ENCODE measurements around the gene FGD1. TPM values are rescaled to one million over a fixed set of nuclear protein-coding genes. Genes with fewer than 3 reads are reported as not detected.

The FGD1 gene
- total and polyA plus RNA-seq, 12 donors, result 2.9 to 14.2 (median 8.8) TPM

DNA sequence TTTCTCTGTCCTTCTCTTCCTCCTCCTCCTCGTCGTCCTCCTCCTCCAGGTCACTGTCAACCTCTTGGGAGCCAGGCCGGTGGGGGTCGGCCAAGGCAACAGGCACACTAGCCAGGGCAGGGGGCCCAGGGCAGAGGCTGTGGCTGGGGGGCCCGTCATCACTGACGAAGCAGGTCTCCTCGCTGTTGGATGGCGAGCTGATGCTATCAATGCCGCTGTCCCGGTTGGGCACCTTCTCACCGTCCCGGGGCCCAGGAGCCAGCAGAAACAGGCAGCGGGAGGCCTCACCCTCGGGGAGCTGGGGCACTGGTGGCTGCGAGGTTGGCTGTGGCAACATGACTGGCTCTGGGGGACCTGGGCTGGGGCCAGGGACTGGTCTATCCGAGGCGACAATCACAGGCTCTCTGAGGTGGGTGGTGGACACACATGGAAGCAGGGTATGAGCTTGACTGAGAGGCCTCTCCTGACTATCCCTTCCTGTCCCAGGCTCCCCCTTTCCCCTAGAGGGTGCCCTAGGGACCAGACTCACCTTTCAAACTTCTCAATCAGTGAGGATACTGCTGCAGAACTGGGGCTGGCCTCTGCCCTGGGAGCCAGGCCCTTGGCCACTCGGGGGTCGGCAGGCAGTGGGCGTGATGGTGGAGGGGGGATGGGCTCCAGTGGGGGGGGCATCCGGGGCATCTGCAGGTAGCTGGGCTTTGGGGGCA, 25.8 kb downstream of the FGD1 start:
- no peaks in the 10 kb centered on the region for H3K4me1 ChIP-seq (replicated peaks in 1 of 2)
- no peak overlapping the region for H3K27ac ChIP-seq
- H3K4me3 ChIP-seq, result no peak overlapping the region
- H3K27me3 ChIP-seq, result no peaks in the 10 kb centered on the region
- no peak for DNase-seq
- 86 to 91% (median 87%) methylated on average over 1 to 21 of the region's 21 CpGs for WGBS, 4 donors
- intact Hi-C loops (cut with DNase I), result no loop called here
- no peaks in the 10 kb centered on the region for H3K9me3 ChIP-seq (replicated peaks in 1 of 3)
- peaks cover 0 to 7% of the 10 kb centered on the region in 2 donors for H3K36me3 ChIP-seq (replicated peaks in 1 of 2)
- TF ChIP-seq POLR2A (IDR thresholded peaks at IDR 0.05), result no peak
- TF ChIP-seq, protein P1, sequence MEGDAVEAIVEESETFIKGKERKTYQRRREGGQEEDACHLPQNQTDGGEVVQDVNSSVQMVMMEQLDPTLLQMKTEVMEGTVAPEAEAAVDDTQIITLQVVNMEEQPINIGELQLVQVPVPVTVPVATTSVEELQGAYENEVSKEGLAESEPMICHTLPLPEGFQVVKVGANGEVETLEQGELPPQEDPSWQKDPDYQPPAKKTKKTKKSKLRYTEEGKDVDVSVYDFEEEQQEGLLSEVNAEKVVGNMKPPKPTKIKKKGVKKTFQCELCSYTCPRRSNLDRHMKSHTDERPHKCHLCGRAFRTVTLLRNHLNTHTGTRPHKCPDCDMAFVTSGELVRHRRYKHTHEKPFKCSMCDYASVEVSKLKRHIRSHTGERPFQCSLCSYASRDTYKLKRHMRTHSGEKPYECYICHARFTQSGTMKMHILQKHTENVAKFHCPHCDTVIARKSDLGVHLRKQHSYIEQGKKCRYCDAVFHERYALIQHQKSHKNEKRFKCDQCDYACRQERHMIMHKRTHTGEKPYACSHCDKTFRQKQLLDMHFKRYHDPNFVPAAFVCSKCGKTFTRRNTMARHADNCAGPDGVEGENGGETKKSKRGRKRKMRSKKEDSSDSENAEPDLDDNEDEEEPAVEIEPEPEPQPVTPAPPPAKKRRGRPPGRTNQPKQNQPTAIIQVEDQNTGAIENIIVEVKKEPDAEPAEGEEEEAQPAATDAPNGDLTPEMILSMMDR (IDR thresholded peaks at IDR 0.05), result no peak

DNA sequence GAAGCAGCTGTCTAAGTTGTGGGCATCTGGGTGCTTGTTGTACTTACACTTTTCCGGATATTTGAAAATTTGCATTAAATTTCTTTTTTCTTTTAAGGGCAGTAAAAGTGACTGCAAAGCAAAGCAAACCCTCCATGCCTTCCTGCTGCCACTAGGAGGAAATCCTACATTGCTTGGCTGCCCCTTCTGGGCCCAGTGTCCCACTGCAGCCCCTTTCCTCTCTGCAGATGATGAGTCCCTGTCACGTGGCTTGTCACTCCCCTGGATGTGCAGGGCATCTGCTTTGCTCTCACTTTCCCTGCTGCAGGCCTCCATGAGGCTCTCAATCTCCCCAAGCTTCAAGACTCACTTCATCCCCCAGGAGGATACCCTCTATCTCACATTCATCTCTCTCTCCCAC, 43.1 kb downstream of the FGD1 start:
- H3K27ac ChIP-seq, result no peak overlapping the region
- TF ChIP-seq POLR2A (IDR thresholded peaks at IDR 0.05), result no peak
- TF ChIP-seq, protein P1 (IDR thresholded peaks at IDR 0.05), result no peak
- H3K4me1 ChIP-seq (replicated peaks in 1 of 2), result no peaks in the 10 kb centered on the region
- H3K36me3 ChIP-seq (replicated peaks in 1 of 2), result no peaks in the 10 kb centered on the region
- 34 to 65% (median 45%) methylated on average over 2 of the region's 2 CpGs for WGBS, 4 donors
- H3K9me3 ChIP-seq (replicated peaks in 1 of 3), result no peaks in the 10 kb centered on the region
- no peak for DNase-seq
- no peaks in the 10 kb centered on the region for H3K27me3 ChIP-seq
- H3K4me3 ChIP-seq, result no peak overlapping the region
- intact Hi-C loops (cut with DNase I), result no loop called here

DNA sequence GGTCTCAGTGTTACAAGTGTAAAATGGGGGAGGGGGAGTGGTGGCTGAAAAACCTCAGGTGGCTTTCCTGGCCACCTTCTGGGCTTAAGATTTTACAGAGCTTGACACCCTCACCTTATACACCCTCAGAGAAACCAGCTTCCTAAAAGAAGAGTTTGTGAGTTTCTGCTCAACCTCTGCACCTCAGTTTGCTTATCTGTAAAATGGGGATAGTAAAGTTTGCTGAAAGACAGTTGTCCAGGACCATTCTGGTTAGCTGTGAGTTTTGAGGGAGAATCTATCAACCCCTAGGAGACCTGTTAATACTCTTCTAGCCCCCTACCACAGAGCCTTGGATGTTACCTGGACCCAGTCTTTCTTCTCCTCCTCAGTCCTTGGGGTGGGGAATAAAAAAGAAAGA, 46.1 kb downstream of the FGD1 start:
- no peaks in the 10 kb centered on the region for H3K4me1 ChIP-seq (replicated peaks in 1 of 2)

DNA sequence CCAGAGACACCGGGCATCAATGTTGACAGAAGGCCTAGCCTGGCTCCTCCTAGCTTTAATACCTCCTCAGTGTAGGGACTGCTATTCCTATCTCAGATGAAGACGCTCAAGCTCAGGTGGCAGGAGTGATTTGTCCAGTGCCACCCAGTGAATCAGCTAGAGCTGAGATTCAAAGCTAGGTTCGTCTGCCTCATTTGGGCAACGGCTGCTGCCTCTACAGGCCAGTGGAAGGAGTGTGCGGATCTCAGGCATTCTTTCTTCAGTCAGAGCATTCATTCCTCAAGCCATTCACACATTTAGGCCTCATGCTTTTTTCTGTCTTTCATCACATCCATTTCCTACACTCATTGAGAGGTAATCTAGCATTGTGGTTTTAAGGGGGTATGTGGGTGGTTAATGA, 48.6 kb downstream of the FGD1 start:
- no peaks in the 10 kb centered on the region for H3K4me1 ChIP-seq (replicated peaks in 1 of 2)
- intact Hi-C loops (cut with DNase I), result no loop called here
- no peaks in the 10 kb centered on the region for H3K27me3 ChIP-seq
- no peaks in the 10 kb centered on the region for H3K9me3 ChIP-seq (replicated peaks in 1 of 3)
- H3K36me3 ChIP-seq (replicated peaks in 1 of 2), result no peaks in the 10 kb centered on the region
- TF ChIP-seq POLR2A (IDR thresholded peaks at IDR 0.05), result no peak
- no peak overlapping the region for H3K4me3 ChIP-seq
- WGBS, 4 donors, result 65 to 79% (median 72%) methylated on average over 3 to 5 of the region's 5 CpGs
- no peak overlapping the region for H3K27ac ChIP-seq
- peak in 1 of 7 donors; percentile 13 for DNase-seq

More for the DNA sequence above, 46.1 kb downstream of the FGD1 start:
- H3K27me3 ChIP-seq, result no peaks in the 10 kb centered on the region
- intact Hi-C loops (cut with DNase I), result no loop called here
- H3K36me3 ChIP-seq (replicated peaks in 1 of 2), result no peaks in the 10 kb centered on the region
- H3K9me3 ChIP-seq (replicated peaks in 1 of 3), result no peaks in the 10 kb centered on the region
- no peak overlapping the region for H3K27ac ChIP-seq
- TF ChIP-seq POLR2A (IDR thresholded peaks at IDR 0.05), result no peak
- TF ChIP-seq, protein P1 (IDR thresholded peaks at IDR 0.05), result no peak
- no peak overlapping the region for H3K4me3 ChIP-seq
- no peak for DNase-seq

DNA sequence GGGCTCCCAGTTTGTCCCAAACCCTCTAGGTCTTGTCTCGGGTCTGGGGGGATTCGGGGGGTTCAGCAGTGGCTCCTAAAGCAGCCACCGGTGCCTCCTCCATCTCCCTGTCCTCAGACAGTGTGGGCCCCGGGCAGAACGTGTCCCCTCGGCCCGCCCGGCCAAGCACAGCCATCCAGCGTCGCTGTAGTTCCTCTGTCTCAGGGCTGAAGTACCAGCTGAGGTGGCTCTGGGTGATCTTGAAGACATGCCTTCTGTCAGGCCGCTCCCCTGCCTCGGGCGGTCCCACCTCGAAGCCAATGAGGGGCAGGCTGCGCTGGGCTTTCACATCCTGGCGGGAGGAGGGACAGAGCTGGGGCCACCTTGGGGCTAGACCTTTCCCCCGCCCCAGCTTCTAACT, 50.0 kb downstream of the FGD1 start:
- no peaks in the 10 kb centered on the region for H3K36me3 ChIP-seq (replicated peaks in 1 of 2)
- intact Hi-C loops (cut with DNase I), result no loop called here
- no peak for DNase-seq
- no peaks in the 10 kb centered on the region for H3K9me3 ChIP-seq (replicated peaks in 1 of 3)
- WGBS, 4 donors, result 72 to 100% (median 79%) methylated on average over 2 to 17 of the region's 17 CpGs
- no peak overlapping the region for H3K27ac ChIP-seq
- TF ChIP-seq, protein P1 (IDR thresholded peaks at IDR 0.05), result no peak
- no peak for TF ChIP-seq POLR2A (IDR thresholded peaks at IDR 0.05)
- no peak overlapping the region for H3K4me3 ChIP-seq
- no peaks in the 10 kb centered on the region for H3K27me3 ChIP-seq
- peaks cover 5 to 10% of the 10 kb centered on the region in 2 donors for H3K4me1 ChIP-seq (replicated peaks in 1 of 2)
